H9 (cell line): Measurements from ENCODE around the gene SBNO1. TPM values are rescaled to one million over a fixed set of nuclear protein-coding genes. Genes with fewer than 3 reads are reported as not detected.
"Not testable (repeated sequence)": the region's sequence is repeated elsewhere in the genome, so short reads cannot be mapped to it uniquely, and the experiment has no call there.

Source experiments
- DNase-seq: peaks from one replicate; pipeline ENCODE4 v3.0.0-alpha.2; 2017
- H2AFZ ChIP-seq: one replicate; pipeline ENCODE4 v1.6.1; 2013; ENCODE audit warnings: mild to moderate bottlenecking, low read length, control low read depth, moderate library complexity
- H2AK5ac ChIP-seq: 2 replicates; pipeline ENCODE4 v1.6.1; 2013; ENCODE audit warnings: low read length, control low read depth, mixed read lengths; ENCODE audit not compliant: insufficient read length
- H2BK120ac ChIP-seq: one replicate; pipeline ENCODE4 v1.6.1; 2013; ENCODE audit warnings: low read depth, mild to moderate bottlenecking, low read length, control low read depth, inconsistent platforms; ENCODE audit not compliant: poor library complexity, severe bottlenecking
- H2BK12ac ChIP-seq: 2 replicates; pipeline ENCODE4 v1.6.1; 2013; ENCODE audit warnings: low read length, control low read depth, mixed read lengths, low read depth; ENCODE audit not compliant: insufficient read length
- H2BK15ac ChIP-seq: 2 replicates; pipeline ENCODE4 v1.6.1; 2013; ENCODE audit warnings: low read depth, low read length, control low read depth
- H2BK20ac ChIP-seq: one replicate; pipeline ENCODE4 v1.6.1; 2013; ENCODE audit warnings: low read depth, mild to moderate bottlenecking, low read length, control low read depth, inconsistent platforms; ENCODE audit not compliant: poor library complexity, severe bottlenecking
- H2BK5ac ChIP-seq: 2 replicates; pipeline ENCODE4 v1.6.1; 2013; ENCODE audit warnings: low read length, control low read depth, mixed read lengths; ENCODE audit not compliant: insufficient read length
- H3K14ac ChIP-seq: 2 replicates; pipeline ENCODE4 v1.6.1; 2013; ENCODE audit warnings: low read length, control low read depth; ENCODE audit not compliant: insufficient read depth
- H3K18ac ChIP-seq: 2 replicates; pipeline ENCODE4 v1.6.1; 2013; ENCODE audit warnings: low read depth, mild to moderate bottlenecking, mixed read lengths, low read length, control low read depth; ENCODE audit not compliant: insufficient read length
- H3K23ac ChIP-seq: 2 replicates; pipeline ENCODE4 v1.6.1; 2013; ENCODE audit warnings: low read length, control low read depth, mixed read lengths, low read depth; ENCODE audit not compliant: insufficient read length
- H3K23me2 ChIP-seq: 2 replicates; pipeline ENCODE4 v1.6.1; 2013; ENCODE audit warnings: low read depth, mild to moderate bottlenecking, mixed read lengths, low read length, control low read depth; ENCODE audit not compliant: insufficient read length, poor library complexity, severe bottlenecking
- H3K27ac ChIP-seq: 2 replicates; pipeline ENCODE4 v1.5.1; 2013; ENCODE audit warnings: low read length, control low read depth, mixed read lengths, low read depth; ENCODE audit not compliant: insufficient read length
- H3K27me3 ChIP-seq: 2 replicates; pipeline ENCODE4 v1.6.1; 2013; ENCODE audit warnings: low read length, control low read depth, inconsistent platforms; ENCODE audit not compliant: insufficient read depth
- H3K4ac ChIP-seq: 2 replicates; pipeline ENCODE4 v1.6.1; 2013; ENCODE audit warnings: low read depth, mild to moderate bottlenecking, control low read depth, inconsistent platforms, low read length, moderate library complexity
- H3K4me1 ChIP-seq: 2 replicates; pipeline ENCODE4 v1.6.1; 2013; ENCODE audit warnings: low read length, control low read depth, inconsistent platforms; ENCODE audit not compliant: insufficient read depth
- H3K4me2 ChIP-seq: 2 replicates; pipeline ENCODE4 v1.6.1; 2013; ENCODE audit warnings: low read length, control low read depth, mixed read lengths; ENCODE audit not compliant: insufficient read length, insufficient read depth
- H3K56ac ChIP-seq: 2 replicates; pipeline ENCODE4 v1.6.1; 2013; ENCODE audit warnings: low read depth, mild to moderate bottlenecking, mixed read lengths, low read length, control low read depth; ENCODE audit not compliant: insufficient read length
- H3K79me1 ChIP-seq: 2 replicates; pipeline ENCODE4 v1.6.1; 2013; ENCODE audit warnings: low read depth, mild to moderate bottlenecking, moderate library complexity, low read length, control low read depth, inconsistent platforms; ENCODE audit not compliant: insufficient read depth, poor library complexity, severe bottlenecking
- H3K79me2 ChIP-seq: 2 replicates; pipeline ENCODE4 v1.6.1; 2013; ENCODE audit warnings: low read length, control low read depth, inconsistent platforms; ENCODE audit not compliant: insufficient read depth
- H3K9ac ChIP-seq: 2 replicates; pipeline ENCODE4 v1.6.1; 2013; ENCODE audit warnings: low read length, control low read depth, mixed read lengths; ENCODE audit not compliant: insufficient read length; ENCODE audit errors: extremely low read depth
- H3K9me3 ChIP-seq: one replicate; pipeline ENCODE4 v1.6.1; 2013; ENCODE audit warnings: low read depth, low read length, inconsistent platforms; ENCODE audit not compliant: control insufficient read depth
- H3T11ph ChIP-seq: one replicate; pipeline ENCODE4 v1.6.1; 2013; ENCODE audit warnings: mild to moderate bottlenecking, low read length, control low read depth, inconsistent platforms
- H4K20me1 ChIP-seq: one replicate; pipeline ENCODE4 v1.6.1; 2013; ENCODE audit not compliant: control insufficient read depth, insufficient read length, insufficient read depth
- H4K5ac ChIP-seq: 2 replicates; pipeline ENCODE4 v1.6.1; 2013; ENCODE audit warnings: low read depth, mild to moderate bottlenecking, mixed read lengths, low read length, control low read depth; ENCODE audit not compliant: insufficient read length
- H4K8ac ChIP-seq: replicated peaks from 2 replicates; pipeline ENCODE4 v1.6.1; 2013; ENCODE audit warnings: low read length, control low read depth, mixed read lengths, low read depth; ENCODE audit not compliant: insufficient read length
- H4K91ac ChIP-seq: 2 replicates; pipeline ENCODE4 v1.6.1; 2013; ENCODE audit warnings: low read depth, mild to moderate bottlenecking, moderate library complexity, mixed read lengths, low read length, control low read depth; ENCODE audit not compliant: insufficient read length
- H3K27ac Mint-ChIP-seq, 3 experiments: 2 replicates in 2 of 3; 3 replicates in 1 of 3; pipeline ENCODE4 v1.8.0; 2020 to 2021; ENCODE audit warnings: mixed read lengths in 3 of 3, mild to moderate bottlenecking in 1 of 3, moderate library complexity in 1 of 3
- H3K27me3 Mint-ChIP-seq: 2 replicates; pipeline ENCODE4 v1.8.0; 2021; ENCODE audit warnings: low read depth, mild to moderate bottlenecking, moderate library complexity, mixed read lengths
- H3K36me3 Mint-ChIP-seq, 3 experiments: 2 replicates in 2 of 3; 3 replicates in 1 of 3; pipeline ENCODE4 v1.8.0; 2020 to 2021; ENCODE audit warnings: low read depth in 3 of 3, mixed read lengths in 3 of 3; ENCODE audit not compliant: insufficient read depth in 1 of 3
- H3K4me1 Mint-ChIP-seq, 2 experiments: 2 replicates each; pipeline ENCODE4 v1.8.0; 2020; ENCODE audit warnings: mixed read lengths in 2 of 2
- H3K4me3 Mint-ChIP-seq, 2 experiments: 2 replicates in 1 of 2; 3 replicates in 1 of 2; pipeline ENCODE4 v1.8.0; 2020 to 2021; ENCODE audit warnings: mild to moderate bottlenecking in 2 of 2, mixed read lengths in 2 of 2, moderate library complexity in 1 of 2
- H3K9me3 Mint-ChIP-seq, 2 experiments: 2 replicates in 1 of 2; 3 replicates in 1 of 2; pipeline ENCODE4 v1.8.0; 2020; ENCODE audit warnings: mild to moderate bottlenecking in 2 of 2, mixed read lengths in 2 of 2, moderate library complexity in 1 of 2
- WGBS: extraction: QIAGEN DNeasy Blood & Tissue Kit; methylation state at CpG from one replicate; pipeline ENCODE4 v1.1.7; 2013; ENCODE audit warnings: missing lambda C conversion rate, low lambda C conversion rate, mixed read lengths; ENCODE audit not compliant: insufficient read length; ENCODE audit errors: extremely low coverage; 5-methylcytosine and 5-hydroxymethylcytosine counted together
- total RNA-seq: library from RNA; stranded (reverse); gene quantifications from 2 replicates; pipeline ENCODE4 v1.2.1, GENCODE V29; 2021

SBNO1 gene
- total RNA-seq, 1 experiment from 2014 or later: 47.5 TPM

DNA sequence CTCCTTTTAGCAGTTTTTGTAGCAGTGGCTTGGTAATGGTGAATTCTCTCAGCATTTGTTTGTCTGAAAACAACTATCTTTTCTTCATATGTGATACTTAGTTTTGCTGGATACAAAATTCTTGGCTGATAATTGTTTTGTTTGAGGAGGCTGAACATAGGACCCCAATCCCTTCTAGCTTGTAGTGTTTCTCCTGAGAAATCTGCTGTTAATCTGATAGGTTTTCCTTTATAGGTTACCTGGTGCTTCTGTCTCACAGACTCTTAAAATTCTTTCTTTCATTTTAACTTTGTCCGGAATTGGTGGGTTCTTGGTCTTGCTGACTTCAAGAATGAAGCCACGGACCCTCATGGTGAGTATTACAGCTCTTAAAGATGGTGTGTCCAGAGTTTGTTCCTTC, 116.5 kb downstream of the SBNO1 start:
- not testable (repeated sequence) for H3K56ac ChIP-seq, H2BK5ac ChIP-seq, H3K4me2 ChIP-seq, H3K18ac ChIP-seq, H2BK20ac ChIP-seq, H3K23ac ChIP-seq, H3T11ph ChIP-seq, H3K9me3 ChIP-seq, H3K23me2 ChIP-seq, H3K79me2 ChIP-seq, H2AFZ ChIP-seq, H3K27me3 ChIP-seq, DNase-seq, H2AK5ac ChIP-seq, H3K79me1 ChIP-seq, H3K27ac Mint-ChIP-seq, H2BK15ac ChIP-seq, H3K4me1 ChIP-seq, H3K27ac ChIP-seq, H3K4me3 Mint-ChIP-seq, H2BK12ac ChIP-seq, H4K8ac ChIP-seq, H4K5ac ChIP-seq, H2BK120ac ChIP-seq, H3K4ac ChIP-seq, H3K27me3 Mint-ChIP-seq, H4K91ac ChIP-seq, H3K14ac ChIP-seq, H3K9ac ChIP-seq, H4K20me1 ChIP-seq
- H3K9me3 Mint-ChIP-seq: peaks cover 26 to 43% of the 10 kb centered on the region in 2 experiments
- H3K36me3 Mint-ChIP-seq: peaks cover 53 to 65% (median 54%) of the 10 kb centered on the region in 3 experiments
- H3K4me1 Mint-ChIP-seq: peaks cover 14 to 33% of the 10 kb centered on the region in 2 experiments
- WGBS: no CpG with 5 or more reads among the region's 2 CpGs
